Neural cell (in vitro differentiated cells): ENCODE data around the gene PNMA8C.

Experiments used
- CTCF ChIP-seq: fragments of 450-650 bp; IDR thresholded peaks from 2 replicates; pipeline ENCODE4 v1.5.1; 2014; ENCODE audit warnings: antibody characterized with exemption, mild to moderate bottlenecking, moderate library complexity; ENCODE audit not compliant: poor library complexity, severe bottlenecking
- EP300 ChIP-seq: fragments of 450-650 bp; conservative IDR thresholded peaks from 2 replicates; pipeline ENCODE4 v1.6.1; 2014; ENCODE audit warnings: antibody characterized with exemption, mild to moderate bottlenecking, moderate library complexity; ENCODE audit not compliant: poor library complexity, severe bottlenecking
- EZH2 ChIP-seq: fragments of 200-600, 300-800 bp; shearing (Covaris generic), sonication (generic); IDR thresholded peaks from 2 replicates; pipeline ENCODE4 v1.6.1; 2014; ENCODE audit warnings: antibody characterized with exemption, low read length, borderline replicate concordance, mild to moderate bottlenecking; ENCODE audit not compliant: insufficient read depth, poor library complexity, severe bottlenecking
- MXI1 ChIP-seq: fragments of 450-650 bp; conservative IDR thresholded peaks from 2 replicates; pipeline ENCODE4 v1.6.1; 2014; ENCODE audit warnings: antibody characterized with exemption, mild to moderate bottlenecking; ENCODE audit not compliant: poor library complexity, severe bottlenecking
- POLR2AphosphoS5 ChIP-seq: IDR thresholded peaks from 2 replicates; pipeline ENCODE4 v1.6.1; 2012
- RAD21 ChIP-seq: fragments of 450-650 bp; conservative IDR thresholded peaks from 2 replicates; pipeline ENCODE4 v1.6.1; 2014; ENCODE audit warnings: antibody characterized with exemption, mild to moderate bottlenecking, moderate library complexity
- SMC3 ChIP-seq: fragments of 450-650 bp; conservative IDR thresholded peaks from 2 replicates; pipeline ENCODE4 v1.6.1; 2014; ENCODE audit warnings: antibody characterized with exemption, mild to moderate bottlenecking, moderate library complexity; ENCODE audit not compliant: poor library complexity
- TAF1 ChIP-seq: IDR thresholded peaks from 2 replicates; pipeline ENCODE4 v1.6.1; 2012; ENCODE audit warnings: low read depth

- no peak for TF ChIP-seq CTCF
- no peak for TF ChIP-seq POLR2AphosphoS5
- no peak for TF ChIP-seq MXI1
- TF ChIP-seq TAF1 = no peak
- no peak for TF ChIP-seq EP300
- no peak for TF ChIP-seq SMC3
- no peak for TF ChIP-seq RAD21
- no peak for TF ChIP-seq EZH2
Observed at GRCh38 chr19:46474211-46474610, 45.5 kb upstream of the PNMA8C start.
